ENCODE data around the gene AGAP3.

DNA sequence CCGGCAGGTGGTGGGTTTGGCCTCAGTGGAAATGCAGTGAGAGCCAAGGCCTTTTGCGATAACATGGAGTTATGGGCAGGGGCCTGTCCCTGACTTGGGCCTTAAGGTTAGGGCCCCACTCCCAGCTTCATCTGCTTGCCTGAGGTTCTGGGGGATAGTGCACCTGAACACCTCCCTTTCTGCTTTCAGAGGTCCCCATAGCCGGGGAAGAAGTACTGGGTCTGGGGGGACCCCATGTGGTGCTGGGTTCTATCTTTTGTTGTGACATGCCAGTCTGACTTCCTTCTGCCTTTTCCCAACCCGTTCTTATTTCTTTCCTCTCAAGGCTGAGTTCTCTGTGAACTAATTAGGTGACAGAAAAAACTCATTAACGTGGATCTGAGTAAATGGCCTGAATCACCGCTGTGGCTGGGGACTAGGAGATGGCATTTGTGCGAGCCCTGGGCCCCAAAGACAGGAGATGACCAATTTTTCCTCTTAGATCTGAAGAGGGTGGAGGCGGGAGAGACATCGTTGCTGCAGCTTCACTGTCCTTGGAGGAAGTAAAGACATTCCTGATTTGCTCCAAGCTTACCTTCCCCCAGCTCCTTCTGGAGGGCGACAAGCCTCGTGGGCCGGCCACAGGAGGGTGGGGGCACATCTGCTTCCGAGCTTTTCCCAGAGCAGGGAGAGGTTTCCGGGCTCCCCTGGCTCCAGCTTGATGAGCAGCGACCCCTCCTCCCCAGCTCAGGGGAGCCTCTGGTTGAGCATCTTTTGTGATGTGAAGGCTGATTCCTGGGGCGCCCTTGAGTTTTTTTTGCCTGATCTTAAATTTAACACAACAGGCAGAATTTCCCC is 2.0 kb downstream of the AGAP3 start:
- TF ChIP-seq CTCF (IDR thresholded peaks at IDR 0.05) (no peak), POLR2A (IDR thresholded peaks at IDR 0.05) (no peak)

All from esophagus squamous epithelium (tissue), 4 donors.